Thoracic aorta (tissue), 2 donors: ENCODE data around the gene ZNF32. TPM values are rescaled to one million over a fixed set of nuclear protein-coding genes. Genes with fewer than 3 reads are reported as not detected.

Experiments used
- ATAC-seq: fragments of 150-250 bp; one replicate; pipeline ENCODE4 v1.8.0; 2017; ENCODE audit warnings: low read depth; ENCODE audit not compliant: insufficient number of reproducible peaks, low FRiP score
- DNase-seq: peaks from one replicate; pipeline ENCODE4 v3.0.0-alpha.2; 2020; ENCODE audit warnings: low spot score
- H3K27ac ChIP-seq, 2 donors: fragments of 200-600 bp; sonication (generic); 1 replicate in 1 of 2; 2 replicates in 1 of 2; pipeline ENCODE4 v1.5.1; 2016; ENCODE audit warnings: mild to moderate bottlenecking in 2 of 2, moderate library complexity in 2 of 2
- H3K27me3 ChIP-seq: fragments of 200-600 bp; sonication (generic); replicated peaks from 2 replicates; pipeline ENCODE4 v1.6.0; 2016; ENCODE audit warnings: mild to moderate bottlenecking; ENCODE audit not compliant: insufficient read depth
- H3K36me3 ChIP-seq: fragments of 200-600 bp; sonication (generic); one replicate; pipeline ENCODE4 v1.5.1; 2016
- H3K4me1 ChIP-seq, 2 donors: fragments of 200-600 bp; sonication (generic); 1 replicate in 1 of 2; 2 replicates in 1 of 2; pipeline versions ENCODE4 v1.5.1 to v1.6.0; 2016; ENCODE audit warnings: low read depth in 2 of 2, mild to moderate bottlenecking in 1 of 2; ENCODE audit not compliant: control insufficient read depth in 1 of 2
- H3K4me3 ChIP-seq: fragments of 200-600 bp; sonication (generic); 2 replicates; pipeline ENCODE4 v1.5.1; 2016; ENCODE audit warnings: mild to moderate bottlenecking
- H3K9me3 ChIP-seq: fragments of 200-600 bp; sonication (generic); 2 replicates; pipeline ENCODE4 v1.5.1; 2016
- CTCF ChIP-seq: fragments of 200-600 bp; sonication (generic); IDR thresholded peaks from one replicate; pipeline ENCODE4 v1.5.1; 2019; ENCODE audit warnings: antibody characterized with exemption
- total RNA-seq, 2 donors: library from RNA; depleted of rRNA; stranded (reverse); fragments of >200 nt; gene quantifications; one replicate each; pipeline versions ENCODE4 v1.1.0 to v1.2.3, GENCODE V29; 2016

Gene ZNF32
- total RNA-seq, 2 donors from 2014 or later: 19.6 to 22.9 TPM

- H3K27me3 ChIP-seq: no peaks in the 10 kb centered on the region
- ATAC-seq (no peak), DNase-seq (no peak)
- no peak for TF ChIP-seq CTCF
- H3K4me3 ChIP-seq: no peak overlapping the region
- no peaks in the 10 kb centered on the region for H3K9me3 ChIP-seq
- no peak overlapping the region for H3K27ac ChIP-seq
- no peaks in the 10 kb centered on the region for H3K36me3 ChIP-seq
- no peaks in the 10 kb centered on the region for H3K4me1 ChIP-seq
Measured at GRCh38 chr10:43667761-43668386, 19.2 kb upstream of the ZNF32 start.

- TF ChIP-seq CTCF: peak; percentile 44
- Histone ChIP-seq H3K36me3 (no peaks in the 10 kb centered on the region), H3K27ac (no peak overlapping the region), H3K4me1 (no peaks in the 10 kb centered on the region), H3K27me3 (no peaks in the 10 kb centered on the region), H3K4me3 (peak overlapping the region; percentile 47), H3K9me3 (no peaks in the 10 kb centered on the region)
- ATAC-seq (no peak), DNase-seq (no peak)
Measured at GRCh38 chr10:43667317-43667731, 18.6 kb upstream of the ZNF32 start.

GRCh38 chr10:43666552-43666951, 17.9 kb upstream of the ZNF32 start:
- no peak for ATAC-seq
- Histone ChIP-seq H3K27ac (no peak overlapping the region), H3K9me3 (no peaks in the 10 kb centered on the region), H3K27me3 (no peaks in the 10 kb centered on the region), H3K4me3 (no peak overlapping the region), H3K4me1 (no peaks in the 10 kb centered on the region), H3K36me3 (no peaks in the 10 kb centered on the region)
- no peak for DNase-seq
- TF ChIP-seq CTCF: no peak

- DNase-seq (no peak), ATAC-seq (no peak)
- H3K27ac ChIP-seq: no peak overlapping the region
- no peaks in the 10 kb centered on the region for H3K27me3 ChIP-seq
- H3K9me3 ChIP-seq: no peaks in the 10 kb centered on the region
- H3K4me1 ChIP-seq: no peaks in the 10 kb centered on the region
- H3K4me3 ChIP-seq: no peak overlapping the region
- no peaks in the 10 kb centered on the region for H3K36me3 ChIP-seq
- TF ChIP-seq CTCF: no peak
Measured at GRCh38 chr10:43665054-43665453, 16.4 kb upstream of the ZNF32 start.

- ATAC-seq (no peak), DNase-seq (no peak)
- H3K4me1 ChIP-seq: no peaks in the 10 kb centered on the region
- H3K4me3 ChIP-seq: no peak overlapping the region
- no peaks in the 10 kb centered on the region for H3K36me3 ChIP-seq
- no peak overlapping the region for H3K27ac ChIP-seq
- no peaks in the 10 kb centered on the region for H3K9me3 ChIP-seq
- H3K27me3 ChIP-seq: no peaks in the 10 kb centered on the region
- TF ChIP-seq CTCF: no peak
Measured at GRCh38 chr10:43658227-43658626, 9.5 kb upstream of the ZNF32 start.
